HG03442 (cell line): Measurements from ENCODE around the gene OR9A4.
"Not testable (repeated sequence)": the region's sequence is repeated elsewhere in the genome, so short reads cannot be mapped to it uniquely, and the experiment has no call there.

Source experiments
- ATAC-seq: cut with Tn5 transposase; IDR thresholded peaks from one replicate; pipeline ENCODE4 v1.9.1; 2021; ENCODE audit warnings: mild to moderate bottlenecking, moderate library complexity; ENCODE audit not compliant: unreplicated experiment

The OR9A4 gene

GRCh38 chr7:141916099-141916498 is at the start of gene OR9A4:
Gene OR9A4 (plus strand): TSS chr7:141916399. CDS start chr7:141918876, 2,477 bp downstream.
- ATAC-seq: no peak

- ATAC-seq: no peak
Measured at GRCh38 chr7:141866974-141867373, 49.2 kb upstream of the OR9A4 start.

GRCh38 chr7:141872931-141873330 is 43.3 kb upstream of the OR9A4 start:
- ATAC-seq: no peak

GRCh38 chr7:141874787-141875186 is 41.4 kb upstream of the OR9A4 start:
- no peak for ATAC-seq

GRCh38 chr7:141875453-141875852 is 40.7 kb upstream of the OR9A4 start:
- ATAC-seq: no peak

- ATAC-seq: no peak
Measured at GRCh38 chr7:141876371-141876770, 39.8 kb upstream of the OR9A4 start.

GRCh38 chr7:141877365-141877764 is 38.8 kb upstream of the OR9A4 start:
- ATAC-seq: no peak

- no peak for ATAC-seq
Measured at GRCh38 chr7:141880960-141881359, 35.2 kb upstream of the OR9A4 start.

- ATAC-seq: peak; percentile 85
Measured at GRCh38 chr7:141884539-141885225, 31.5 kb upstream of the OR9A4 start.

- no peak for ATAC-seq
Measured at GRCh38 chr7:141889321-141889720, 26.9 kb upstream of the OR9A4 start.

GRCh38 chr7:141891336-141891735 is 24.9 kb upstream of the OR9A4 start:
- ATAC-seq: no peak

- not testable (repeated sequence) for ATAC-seq
Measured at GRCh38 chr7:141899366-141899765, 16.8 kb upstream of the OR9A4 start.

GRCh38 chr7:141906285-141906684 is 9.9 kb upstream of the OR9A4 start:
- ATAC-seq: no peak

GRCh38 chr7:141911391-141911790 is 4.8 kb upstream of the OR9A4 start:
- ATAC-seq: no peak

- peak; percentile 72 for ATAC-seq
Measured at GRCh38 chr7:141915565-141915964, 634 bp upstream of the OR9A4 start.

GRCh38 chr7:141920281-141920680 is 4.1 kb downstream of the OR9A4 start:
- no peak for ATAC-seq

- ATAC-seq: no peak
Measured at GRCh38 chr7:141928146-141928844, 12.1 kb downstream of the OR9A4 start.

- ATAC-seq: no peak
Measured at GRCh38 chr7:141928845-141929195, 12.6 kb downstream of the OR9A4 start.

GRCh38 chr7:141930211-141930610 is 14.0 kb downstream of the OR9A4 start:
- no peak for ATAC-seq

GRCh38 chr7:141941075-141941474 is 24.9 kb downstream of the OR9A4 start:
- no peak for ATAC-seq

GRCh38 chr7:141943846-141944245 is 27.6 kb downstream of the OR9A4 start:
- ATAC-seq: no peak

- ATAC-seq: no peak
Measured at GRCh38 chr7:141944811-141945210, 28.6 kb downstream of the OR9A4 start.

GRCh38 chr7:141945356-141945755 is 29.2 kb downstream of the OR9A4 start:
- ATAC-seq: no peak
